HepG2 (cell line): Measurements from ENCODE around the gene KLHL35. TPM values are rescaled to one million over a fixed set of nuclear protein-coding genes. Genes with fewer than 3 reads are reported as not detected.
A peak's percentile ranks its signal among the peaks of the same experiment; 100 is the strongest.

ENCODE experiments used
- ATAC-seq: fragments of 200-7000 bp; cut with Tn5 transposase; 3 replicates; pipeline ENCODE4 v1.9.1; 2020; ENCODE audit warnings: mild to moderate bottlenecking, moderate library complexity
- BruUV-seq: library from RNA; stranded (reverse); fragments of 400-500 nt; replicated peaks from 2 replicates; lab custom pipeline; 2021; lab: Mats Ljungman, UMichigan
- CTCF ChIA-PET: fragments of 300-600 bp; formaldehyde crosslinking; extraction: SDS; loops from one replicate; lab custom pipeline; 2021; ENCODE audit warnings: low total read pairs, inconsistent platforms, low intra/inter-chr PET ratio; lab: Yijun Ruan, JAX
- POLR2A ChIA-PET: fragments of 350-600 bp; sonication (Branson Sonifier 250); formaldehyde crosslinking; loops from one replicate; lab custom pipeline; 2020; ENCODE audit warnings: antibody characterized with exemption, inconsistent platforms; lab: Yijun Ruan, JAX
- DNase-seq: peaks from one replicate; pipeline ENCODE4 v3.0.0-alpha.2; 2015; ENCODE audit warnings: low spot score
- FAIRE-seq: peaks from 3 replicates; lab custom pipeline; 2011; peaks lifted over from hg19 to GRCh38; lab: Jason Lieb, UNC
- H2AFZ ChIP-seq: one replicate; pipeline ENCODE4 v1.6.1; 2011; ENCODE audit warnings: low read length, inconsistent platforms
- H3K27ac ChIP-seq: fragments of 300-600 bp; 3 replicates; pipeline ENCODE4 v1.8.0; 2011; ENCODE audit warnings: mixed run types, mild to moderate bottlenecking, mixed read lengths, low read length, inconsistent platforms; ENCODE audit not compliant: insufficient read depth; ENCODE audit errors: extremely low read length
- H3K27me3 ChIP-seq, 2 experiments: fragments of 200-600 bp in 1 of 2; 2 replicates in 1 of 2; 3 replicates in 1 of 2; pipeline versions ENCODE4 v1.6.0 to v1.8.0; 2011; ENCODE audit warnings: low read length in 2 of 2, mild to moderate bottlenecking in 2 of 2, moderate library complexity in 2 of 2, inconsistent platforms in 1 of 2; ENCODE audit not compliant: insufficient read depth in 2 of 2, control insufficient read depth in 1 of 2
- H3K36me3 ChIP-seq, 2 experiments: fragments of 200-600 bp in 1 of 2; replicated peaks in 1 of 2; 2 replicates in 1 of 2; 3 replicates in 1 of 2; pipeline versions ENCODE4 v1.5.1 to v1.8.0; 2011; ENCODE audit warnings: low read length in 2 of 2, inconsistent platforms in 1 of 2; ENCODE audit not compliant: insufficient read depth in 2 of 2, control insufficient read depth in 1 of 2
- H3K4me1 ChIP-seq: 2 replicates; pipeline ENCODE4 v1.5.1; 2012; ENCODE audit warnings: low read length, inconsistent platforms; ENCODE audit not compliant: insufficient read depth
- H3K4me2 ChIP-seq: 2 replicates; pipeline ENCODE4 v1.6.0; 2011; ENCODE audit warnings: low read depth, low read length, inconsistent platforms
- H3K4me3 ChIP-seq, 3 experiments: fragments of 200-600 bp in 1 of 3; sonication (generic), shearing (Covaris generic) in 1 of 3; replicated peaks in 1 of 3; 2 replicates each; pipeline ENCODE4 v1.5.1; 2011 to 2016; ENCODE audit warnings: low read length in 3 of 3, inconsistent platforms in 2 of 3, low read depth in 2 of 3, mild to moderate bottlenecking in 2 of 3, control low read depth in 1 of 3, mixed read lengths in 1 of 3; ENCODE audit not compliant: insufficient read depth in 1 of 3
- H3K79me2 ChIP-seq: one replicate; pipeline ENCODE4 v1.6.1; 2011; ENCODE audit warnings: low read length, inconsistent platforms; ENCODE audit not compliant: insufficient read depth
- H3K9ac ChIP-seq: 2 replicates; pipeline ENCODE4 v1.6.0; 2011; ENCODE audit warnings: mild to moderate bottlenecking, low read depth, low read length, inconsistent platforms; ENCODE audit not compliant: insufficient read depth
- H3K9me3 ChIP-seq: 2 replicates; pipeline ENCODE4 v1.5.1; 2012; ENCODE audit warnings: mild to moderate bottlenecking, low read length
- H4K20me1 ChIP-seq: 2 replicates; pipeline ENCODE4 v1.6.0; 2011; ENCODE audit warnings: inconsistent platforms, mild to moderate bottlenecking, low read length, moderate library complexity; ENCODE audit not compliant: insufficient read depth
- ATF7 ChIP-seq, 2 experiments: fragments of 450-650 bp in 1 of 2; sonication (generic) in 1 of 2; formaldehyde crosslinking in 1 of 2; IDR thresholded peaks; 2 replicates each; pipeline versions ENCODE4 v1.4.0 to v1.6.1; 2016 to 2020; ENCODE audit warnings: antibody characterized with exemption in 1 of 2, mild to moderate bottlenecking in 1 of 2, missing genetic modification reagents in 1 of 2
- CBFB ChIP-seq: sonication (generic); formaldehyde crosslinking; IDR thresholded peaks from 2 replicates; pipeline ENCODE4 v1.4.0; 2020; ENCODE audit warnings: missing genetic modification reagents
- KDM4B ChIP-seq: sonication (generic); formaldehyde crosslinking; IDR thresholded peaks from 2 replicates; pipeline ENCODE4 v1.4.0; 2020; ENCODE audit warnings: missing genetic modification reagents
- POLR2A ChIP-seq, 2 experiments: IDR thresholded peaks; 2 replicates each; pipeline ENCODE4 v1.6.1; 2011; ENCODE audit warnings: low read depth in 2 of 2, low read length in 2 of 2, mild to moderate bottlenecking in 1 of 2, moderate library complexity in 1 of 2; ENCODE audit not compliant: insufficient read depth in 1 of 2
- ZFP1 ChIP-seq: IDR thresholded peaks from 2 replicates; pipeline ENCODE4 v1.6.1; 2016
- WGBS: methylation state at CpG from one replicate; pipeline ENCODE4 v1.1.6; 2017; ENCODE audit warnings: low lambda C conversion rate; 5-methylcytosine and 5-hydroxymethylcytosine counted together
- in situ Hi-C: cut with HindIII; loops from 2 replicates; pipeline ENCODE4 v1.10.0; 2017; ENCODE audit warnings: low pct_unique_long_range_greater_than_20kb; ENCODE audit not compliant: extremely low pct_ligation_motif_present
- intact Hi-C: fragments of 100-400 bp; cut with micrococcal nuclease; formaldehyde crosslinking; loops from one replicate; pipeline ENCODE4 v1.10.0; 2022; ENCODE audit not compliant: unreplicated experiment
- polyA plus RNA-seq, 8 experiments: library from polyadenylated mRNA; depleted of rRNA in 3 of 8; stranded (reverse) in 7 of 8; unstranded in 1 of 8; fragments of >200 nt; fragmentation: Illumina TruSeq in 4 of 8; extraction: Trizol in 4 of 8; gene quantifications; 2 replicates each; pipeline versions ENCODE4 v1.2.1 to v1.2.3, GENCODE V29; 2011 to 2016; ENCODE audit warnings: low read depth in 4 of 8, missing spikeins in 1 of 8, mixed read lengths in 1 of 8; ENCODE audit not compliant: insufficient read depth in 1 of 8
- total RNA-seq, 5 experiments: library from RNA; depleted of rRNA; stranded (reverse); fragments of >200 nt; fragmentation: Illumina TruSeq; extraction: Trizol; gene quantifications; 2 replicates each; pipeline ENCODE4 v1.2.3, GENCODE V29; 2016; ENCODE audit warnings: low read depth in 1 of 5

Gene KLHL35
- total and polyA plus RNA-seq, 2 of the 13 experiments (the other 11 are each of a cell fraction or from before 2014, with no cell fraction given), result not detected

DNA sequence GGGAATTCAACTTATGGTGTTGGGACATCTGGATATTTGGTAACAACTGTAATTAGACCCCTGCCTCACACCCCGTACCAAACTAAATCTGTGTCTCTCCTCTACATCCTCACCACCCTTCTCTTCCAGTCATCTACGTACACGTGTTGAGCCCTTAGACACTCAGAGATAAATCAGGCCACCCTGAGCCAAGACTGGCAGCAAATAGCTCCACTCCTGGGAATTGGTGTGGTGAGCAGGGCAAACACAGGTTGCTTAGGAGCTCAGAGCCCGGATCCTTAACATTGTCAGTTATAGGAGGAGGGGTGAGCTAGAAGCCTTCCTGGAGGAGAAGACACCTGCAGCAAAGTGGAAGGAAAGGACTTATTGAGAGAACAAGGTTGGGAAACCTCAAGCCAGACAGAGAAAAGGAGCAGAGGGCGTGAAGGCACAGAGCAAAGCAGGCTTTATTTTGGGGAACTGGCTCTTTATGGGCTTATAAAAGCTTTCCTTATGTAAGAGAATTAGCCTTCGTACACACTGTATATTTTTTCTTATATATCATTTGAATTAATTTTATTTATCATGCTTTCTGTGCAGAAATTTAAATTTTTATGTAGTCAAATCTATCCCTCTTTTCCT, 36.9 kb upstream of the KLHL35 start:
- TF ChIP-seq POLR2A (IDR thresholded peaks at IDR 0.05; ENCODE audit: insufficient read depth in 1 of 2, low read depth in 2 of 2, low read length in 2 of 2) (no peak), KDM4B (CRISPR knock-in tag) (no peak)
- H3K9ac ChIP-seq, result no peak overlapping the region
- H3K9me3 ChIP-seq, result no peaks in the 10 kb centered on the region
- 94% methylated on average over 6 of the region's 6 CpGs for WGBS
- no peak for ATAC-seq
- in situ Hi-C loops (no loop called here), intact Hi-C loops (no loop called here)
- no peak overlapping the region for H3K27ac ChIP-seq
- ChIA-PET POLR2A (no interaction called here), CTCF (no interaction called here)
- no peak for FAIRE-seq
- no peaks in the 10 kb centered on the region for H3K27me3 ChIP-seq
- DNase-seq, result no peak
- no TSS peak for BruUV-seq
- H3K4me2 ChIP-seq, result no peak overlapping the region
- peaks cover 43 to 85% of the 10 kb centered on the region in 2 experiments for H3K36me3 ChIP-seq
- H3K4me1 ChIP-seq, result no peaks in the 10 kb centered on the region
- no peak overlapping the region for H2AFZ ChIP-seq
- H3K79me2 ChIP-seq, result no peaks in the 10 kb centered on the region
- H4K20me1 ChIP-seq, result no peaks in the 10 kb centered on the region
- no peak overlapping the region for H3K4me3 ChIP-seq

DNA sequence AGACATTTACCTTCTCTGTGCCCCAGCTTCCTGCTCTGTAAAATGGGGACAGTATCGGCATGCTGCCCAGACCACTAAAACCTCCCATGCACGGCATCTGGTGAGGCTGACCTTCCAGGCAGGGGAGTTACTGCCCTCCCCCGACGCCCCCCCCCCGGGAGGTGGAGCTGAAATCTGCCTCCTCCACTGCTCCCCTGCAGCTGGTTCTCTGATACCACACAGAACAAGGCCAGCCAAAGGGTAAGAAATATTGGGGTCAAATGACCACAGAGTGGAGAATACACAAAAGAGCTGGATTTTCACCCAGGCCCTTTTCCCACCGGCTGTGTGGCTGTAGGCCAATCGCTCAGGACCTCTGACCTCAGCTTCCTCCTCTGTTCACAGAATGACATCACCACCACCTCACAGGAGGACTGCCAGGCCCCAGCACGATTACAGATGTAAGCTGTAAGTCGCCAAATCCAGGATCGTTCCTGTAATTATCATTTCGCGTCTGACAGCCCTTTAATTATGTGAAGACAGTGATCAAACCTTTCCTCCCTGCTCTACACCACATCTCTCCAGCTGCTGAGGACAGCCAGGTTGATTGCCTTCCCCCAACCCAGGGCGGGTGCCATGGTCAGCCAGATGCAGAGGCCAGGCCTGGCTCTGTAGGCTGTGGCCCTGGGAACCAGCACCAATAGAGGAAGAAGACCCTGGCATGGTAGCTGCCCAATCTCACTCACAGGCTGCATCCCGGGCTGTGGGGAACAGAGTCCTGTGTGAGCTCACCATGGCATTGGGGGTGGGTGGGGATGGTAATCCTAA, 35.7 kb upstream of the KLHL35 start:
- DNase-seq (no peak), FAIRE-seq (no peak), ATAC-seq (no peak)
- peaks cover 36 to 86% of the 10 kb centered on the region in 2 experiments; a peak in 4 of 5 replicates for H3K36me3 ChIP-seq
- H3K9me3 ChIP-seq, result no peaks in the 10 kb centered on the region
- no peaks in the 10 kb centered on the region for H4K20me1 ChIP-seq
- POLR2A ChIA-PET, result no interaction called here
- no peak overlapping the region for H2AFZ ChIP-seq
- intact Hi-C loops (no loop called here), in situ Hi-C loops (no loop called here)
- no peak overlapping the region for H3K27ac ChIP-seq
- H3K4me2 ChIP-seq, result no peak overlapping the region
- H3K4me1 ChIP-seq, result no peaks in the 10 kb centered on the region
- no peak for TF ChIP-seq ZFP1 (CRISPR knock-in tag)
- no peak for TF ChIP-seq CBFB
- TF ChIP-seq ATF7 (IDR thresholded peaks at IDR 0.05), result 0 out of 2 replicates have a peak, but pooled peaks have one; percentile 19
- TF ChIP-seq ATF7 (CRISPR knock-in tag; IDR thresholded peaks at IDR 0.05), result no peak
- no peak overlapping the region for H3K4me3 ChIP-seq
- no peaks in the 10 kb centered on the region for H3K79me2 ChIP-seq
- CTCF ChIA-PET, result no interaction called here
- BruUV-seq, result no TSS peak
- WGBS, result 97% methylated on average over 12 of the region's 14 CpGs
- H3K27me3 ChIP-seq, result no peaks in the 10 kb centered on the region
- no peak overlapping the region for H3K9ac ChIP-seq
